ENCODE measurements around the gene FOXL1.

DNA sequence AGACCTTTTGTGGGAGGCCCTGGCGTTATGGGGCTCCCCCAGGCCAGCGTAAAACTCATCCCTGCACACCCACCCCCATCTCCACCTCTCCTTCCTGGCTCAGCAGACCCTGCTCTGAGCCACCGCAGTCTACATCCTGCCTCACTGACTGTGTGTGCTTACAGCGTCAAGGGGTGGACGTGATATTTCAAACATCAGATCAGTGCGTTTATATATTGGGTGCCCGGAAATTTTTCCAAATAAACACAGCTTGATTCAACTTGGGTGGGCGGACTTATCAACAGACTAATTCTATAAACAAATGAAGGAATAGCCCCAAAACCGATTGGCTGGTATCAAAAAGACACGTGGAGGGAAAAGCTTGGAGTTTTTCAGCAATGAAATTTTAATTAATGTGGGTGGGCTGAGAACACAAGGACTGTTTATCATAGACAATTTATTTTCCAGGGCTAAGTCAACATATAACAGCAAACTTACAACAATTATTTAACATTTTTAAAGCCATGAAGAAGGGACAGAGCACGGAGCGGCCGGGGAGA lies at the start of gene FOXL1:
- TF ChIP-seq, protein P1, sequence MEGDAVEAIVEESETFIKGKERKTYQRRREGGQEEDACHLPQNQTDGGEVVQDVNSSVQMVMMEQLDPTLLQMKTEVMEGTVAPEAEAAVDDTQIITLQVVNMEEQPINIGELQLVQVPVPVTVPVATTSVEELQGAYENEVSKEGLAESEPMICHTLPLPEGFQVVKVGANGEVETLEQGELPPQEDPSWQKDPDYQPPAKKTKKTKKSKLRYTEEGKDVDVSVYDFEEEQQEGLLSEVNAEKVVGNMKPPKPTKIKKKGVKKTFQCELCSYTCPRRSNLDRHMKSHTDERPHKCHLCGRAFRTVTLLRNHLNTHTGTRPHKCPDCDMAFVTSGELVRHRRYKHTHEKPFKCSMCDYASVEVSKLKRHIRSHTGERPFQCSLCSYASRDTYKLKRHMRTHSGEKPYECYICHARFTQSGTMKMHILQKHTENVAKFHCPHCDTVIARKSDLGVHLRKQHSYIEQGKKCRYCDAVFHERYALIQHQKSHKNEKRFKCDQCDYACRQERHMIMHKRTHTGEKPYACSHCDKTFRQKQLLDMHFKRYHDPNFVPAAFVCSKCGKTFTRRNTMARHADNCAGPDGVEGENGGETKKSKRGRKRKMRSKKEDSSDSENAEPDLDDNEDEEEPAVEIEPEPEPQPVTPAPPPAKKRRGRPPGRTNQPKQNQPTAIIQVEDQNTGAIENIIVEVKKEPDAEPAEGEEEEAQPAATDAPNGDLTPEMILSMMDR (IDR thresholded peaks at IDR 0.05; ENCODE audit: low read depth, low read length, poor library complexity, severe bottlenecking) = no peak
- no peak for TF ChIP-seq EZH2phosphoT487 (IDR thresholded peaks at IDR 0.05; ENCODE audit: borderline replicate concordance, low read length)
